Activated CD4-positive, CD25-positive, alpha-beta regulatory T cell treated with anti-CD3 and anti-CD28 coated beads, Interleukin-2, amount 50 U/mL, for 16 hours (primary cell): ENCODE measurements around the gene HSPA12B.

Experiments
- DNase-seq: peaks from one replicate; pipeline ENCODE4 v3.0.0-alpha.2; 2020; ENCODE audit warnings: low read depth, low spot score

The HSPA12B gene

GRCh38 chr20:3729811-3730540 is 2.5 kb upstream of the HSPA12B start:
- no peak for DNase-seq

- no peak for DNase-seq
Measured at GRCh38 chr20:3730803-3731672, 1.4 kb upstream of the HSPA12B start.

- DNase-seq = no peak
Measured at GRCh38 chr20:3731944-3732326, 550 bp upstream of the HSPA12B start.

GRCh38 chr20:3733119-3733995 is 872 bp downstream of the HSPA12B start:
- no peak for DNase-seq

- DNase-seq = no peak
Measured at GRCh38 chr20:3734111-3734843, 1.8 kb downstream of the HSPA12B start.

- no peak for DNase-seq
Measured at GRCh38 chr20:3735768-3736167, 3.3 kb downstream of the HSPA12B start.

GRCh38 chr20:3738111-3739053 is 5.9 kb downstream of the HSPA12B start:
- DNase-seq = no peak

GRCh38 chr20:3739054-3739925 is 6.8 kb downstream of the HSPA12B start:
- no peak for DNase-seq

GRCh38 chr20:3739926-3740451 is 7.5 kb downstream of the HSPA12B start:
- no peak for DNase-seq

- DNase-seq = no peak
Measured at GRCh38 chr20:3740615-3741301, 8.3 kb downstream of the HSPA12B start.

- no peak for DNase-seq
Measured at GRCh38 chr20:3741836-3742458, 9.5 kb downstream of the HSPA12B start.

GRCh38 chr20:3743251-3743650 is 10.8 kb downstream of the HSPA12B start:
- no peak for DNase-seq

GRCh38 chr20:3744037-3744436 is 11.6 kb downstream of the HSPA12B start:
- DNase-seq = no peak

GRCh38 chr20:3744806-3745685 is 12.6 kb downstream of the HSPA12B start:
- DNase-seq = peak; percentile 48

- DNase-seq = no peak
Measured at GRCh38 chr20:3745686-3746173, 13.2 kb downstream of the HSPA12B start.

- no peak for DNase-seq
Measured at GRCh38 chr20:3747471-3747870, 15.0 kb downstream of the HSPA12B start.

- DNase-seq = no peak
Measured at GRCh38 chr20:3748073-3748472, 15.6 kb downstream of the HSPA12B start.
